A673 (cell line): Measurements from ENCODE around the gene CHRNA7. TPM values are rescaled to one million over a fixed set of nuclear protein-coding genes. Genes with fewer than 3 reads are reported as not detected.

Experiments used
- BruUV-seq: library from RNA; stranded (reverse); fragments of 400-500 nt; replicated peaks from 2 replicates; lab custom pipeline; 2021; lab: Mats Ljungman, UMichigan
- CTCF ChIA-PET: fragments of 300-600 bp; sonication (Branson Sonifier 250); formaldehyde crosslinking; loops from one replicate; lab custom pipeline; 2022; ENCODE audit warnings: antibody characterized with exemption; lab: Charles Lee
- POLR2A ChIA-PET: fragments of 300-600 bp; sonication (Branson Sonifier 250); formaldehyde crosslinking; loops from one replicate; lab custom pipeline; 2022; ENCODE audit warnings: antibody characterized with exemption; ENCODE audit not compliant: low non-redundant PET; lab: Charles Lee
- DNase-seq: peaks from one replicate; pipeline ENCODE4 v3.0.0-alpha.2; 2015; ENCODE audit warnings: low spot score
- H3K27ac ChIP-seq: fragments of 200-600 bp; sonication (generic); 2 replicates; pipeline ENCODE4 v1.5.1; 2016; ENCODE audit warnings: mixed run types, low read depth, mild to moderate bottlenecking, mixed read lengths, antibody characterized with exemption, low read length; ENCODE audit not compliant: poor library complexity, severe bottlenecking
- H3K27me3 ChIP-seq: fragments of 200-600 bp; sonication (generic); replicated peaks from 2 replicates; pipeline ENCODE4 v1.6.1; 2017; ENCODE audit warnings: mixed run types, low read depth, mild to moderate bottlenecking, mixed read lengths, antibody characterized with exemption, low read length; ENCODE audit not compliant: insufficient read depth, poor library complexity
- H3K36me3 ChIP-seq: fragments of 200-600 bp; sonication (generic); 2 replicates; pipeline ENCODE4 v1.6.1; 2016; ENCODE audit warnings: mixed run types, mild to moderate bottlenecking, mixed read lengths, antibody characterized with exemption, low read length; ENCODE audit not compliant: insufficient read depth, poor library complexity, severe bottlenecking
- H3K4me1 ChIP-seq: fragments of 200-600 bp; sonication (generic); 2 replicates; pipeline ENCODE4 v1.6.1; 2017; ENCODE audit warnings: mixed run types, mild to moderate bottlenecking, mixed read lengths, antibody characterized with exemption, low read length; ENCODE audit not compliant: insufficient read depth, poor library complexity, severe bottlenecking
- H3K4me3 ChIP-seq: fragments of 200-600 bp; sonication (generic); 2 replicates; pipeline ENCODE4 v1.5.1; 2016; ENCODE audit warnings: low read depth, mixed run types, mild to moderate bottlenecking, mixed read lengths, low read length; ENCODE audit not compliant: poor library complexity, severe bottlenecking
- H3K9me3 ChIP-seq: fragments of 200-600 bp; sonication (generic); 2 replicates; pipeline ENCODE4 v1.6.1; 2016; ENCODE audit warnings: mixed run types, low read depth, mild to moderate bottlenecking, mixed read lengths, antibody characterized with exemption, low read length; ENCODE audit not compliant: poor library complexity, severe bottlenecking
- CTCF ChIP-seq: fragments of 300-800, 200-600 bp; sonication (generic); conservative IDR thresholded peaks from 2 replicates; pipeline ENCODE4 v1.5.1; 2017; ENCODE audit warnings: low read depth, mild to moderate bottlenecking, antibody characterized with exemption, low read length, moderate library complexity, mixed read lengths
- EZH2 ChIP-seq: fragments of 200-600 bp; sonication (generic); IDR thresholded peaks from 2 replicates; pipeline ENCODE4 v1.6.1; 2017; ENCODE audit warnings: borderline replicate concordance, low read depth, mild to moderate bottlenecking, mixed read lengths, antibody characterized with exemption, low read length; ENCODE audit not compliant: poor library complexity, severe bottlenecking
- intact Hi-C: fragments of 100-400 bp; cut with micrococcal nuclease; formaldehyde crosslinking; loops from one replicate; pipeline ENCODE4 v1.10.0; 2022; ENCODE audit not compliant: unreplicated experiment
- total RNA-seq: library from RNA; stranded (reverse); gene quantifications from 2 replicates; pipeline ENCODE4 v1.2.3, GENCODE V29; 2021

The CHRNA7 gene
- total RNA-seq, 1 experiment from 2014 or later: 3.7 TPM

DNA sequence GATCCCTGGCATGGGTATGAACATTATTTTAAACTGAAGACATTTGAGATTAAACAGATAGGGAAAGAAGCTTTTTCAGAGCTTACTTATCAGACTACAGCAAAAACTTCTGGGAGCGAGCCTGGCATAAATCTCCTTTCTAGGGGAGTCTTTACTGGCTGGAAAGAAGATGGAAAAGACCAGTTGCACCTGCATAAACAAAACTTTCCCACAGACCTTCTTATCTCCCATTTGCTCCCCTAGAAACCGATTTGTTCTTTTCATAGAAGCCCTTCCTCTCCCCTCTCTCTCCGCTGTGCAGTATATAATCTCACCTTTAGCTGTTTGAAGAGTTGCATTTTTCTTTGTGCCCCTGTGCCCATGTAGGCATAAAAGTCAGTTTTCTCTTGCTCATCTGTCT is 93.2 kb downstream of the CHRNA7 start:
- TF ChIP-seq CTCF (no peak), EZH2 (no peak)
- Histone ChIP-seq H3K36me3 (no peaks in the 10 kb centered on the region), H3K4me1 (no peaks in the 10 kb centered on the region), H3K27ac (no peak overlapping the region), H3K27me3 (no peaks in the 10 kb centered on the region), H3K9me3 (no peaks in the 10 kb centered on the region), H3K4me3 (no peak overlapping the region)
- ChIA-PET CTCF (no interaction called here), POLR2A (no interaction called here)
- DNase-seq: no peak
- intact Hi-C loops: no loop called here
- BruUV-seq: no TSS peak

- CTCF ChIA-PET: no interaction called here
- TF ChIP-seq EZH2 (no peak), CTCF (no peak)
- no peak overlapping the region for H3K4me3 ChIP-seq
- POLR2A ChIA-PET: no interaction called here
- no peak for DNase-seq
- no peaks in the 10 kb centered on the region for H3K4me1 ChIP-seq
- H3K27ac ChIP-seq: no peak overlapping the region
- no peaks in the 10 kb centered on the region for H3K36me3 ChIP-seq
- H3K27me3 ChIP-seq: no peaks in the 10 kb centered on the region
- H3K9me3 ChIP-seq: no peaks in the 10 kb centered on the region
- intact Hi-C loops: no loop called here
- no TSS peak for BruUV-seq
Observed at GRCh38 chr15:32124726-32125125, 94.4 kb downstream of the CHRNA7 start.

GRCh38 chr15:32125595-32125994 is 95.3 kb downstream of the CHRNA7 start:
- Histone ChIP-seq H3K36me3 (no peaks in the 10 kb centered on the region), H3K27ac (no peak overlapping the region), H3K27me3 (no peaks in the 10 kb centered on the region), H3K4me3 (no peak overlapping the region), H3K9me3 (no peaks in the 10 kb centered on the region), H3K4me1 (no peaks in the 10 kb centered on the region)
- intact Hi-C loops: no loop called here
- CTCF ChIA-PET: no interaction called here
- no peak for DNase-seq
- no peak for TF ChIP-seq CTCF
- TF ChIP-seq EZH2: no peak
- no TSS peak for BruUV-seq
- POLR2A ChIA-PET: no interaction called here
